Kidney (tissue), 14 donors: ENCODE measurements around the gene HAUS3. TPM values are rescaled to one million over a fixed set of nuclear protein-coding genes. Genes with fewer than 3 reads are reported as not detected.
"Not testable (repeated sequence)": the region's sequence is repeated elsewhere in the genome, so short reads cannot be mapped to it uniquely, and the experiment has no call there.

Experiments used
- DNase-seq, 5 donors: peaks; one replicate each; pipeline ENCODE4 v3.0.0-alpha.2; 2013 to 2020
- FAIRE-seq: peaks from 2 replicates; lab custom pipeline; 2012; peaks lifted over from hg19 to GRCh38; lab: Jason Lieb, UNC
- H3K27ac ChIP-seq, 2 donors: one replicate each; pipeline ENCODE4 v1.7.0; 2013; ENCODE audit warnings: low read depth in 2 of 2, low read length in 2 of 2, inconsistent platforms in 1 of 2
- H3K27me3 ChIP-seq: one replicate; pipeline ENCODE4 v1.7.1; 2013; ENCODE audit warnings: low read length, inconsistent platforms; ENCODE audit not compliant: control insufficient read depth, insufficient read depth
- H3K36me3 ChIP-seq, 3 donors: one replicate each; pipeline versions ENCODE4 v1.7.0 to v1.7.1; 2013; ENCODE audit warnings: low read length in 3 of 3, control low read depth in 1 of 3, inconsistent platforms in 1 of 3; ENCODE audit not compliant: insufficient read depth in 3 of 3, control insufficient read depth in 2 of 3
- H3K4me1 ChIP-seq, 3 donors: one replicate each; pipeline versions ENCODE4 v1.7.0 to v1.7.1; 2013; ENCODE audit warnings: low read length in 3 of 3, inconsistent platforms in 1 of 3, low read depth in 1 of 3; ENCODE audit not compliant: control insufficient read depth in 2 of 3, insufficient read depth in 2 of 3
- H3K4me3 ChIP-seq, 3 donors: one replicate each; pipeline versions ENCODE4 v1.7.0 to v1.8.1; 2013; ENCODE audit warnings: low read length in 3 of 3, control low read depth in 1 of 3, inconsistent platforms in 1 of 3
- H3K9ac ChIP-seq, 3 donors: one replicate each; pipeline versions ENCODE4 v1.7.0 to v1.7.1; 2013; ENCODE audit warnings: low read length in 3 of 3, control low read depth in 1 of 3, inconsistent platforms in 1 of 3
- H3K9me3 ChIP-seq, 3 donors: one replicate each; pipeline versions ENCODE4 v1.7.0 to v1.7.1; 2013; ENCODE audit warnings: low read length in 3 of 3, control low read depth in 1 of 3, inconsistent platforms in 1 of 3; ENCODE audit not compliant: control insufficient read depth in 2 of 3, insufficient read depth in 1 of 3
- CTCF ChIP-seq: IDR thresholded peaks from 3 replicates; pipeline ENCODE4 v1.5.1; 2012; ENCODE audit warnings: mild to moderate bottlenecking, moderate library complexity, borderline replicate concordance; ENCODE audit not compliant: insufficient read depth; ENCODE audit errors: extremely low read depth
- intact Hi-C: fragments of 100-400 bp; cut with DNase I; formaldehyde crosslinking; loops from one replicate; pipeline ENCODE4 v1.11.1; 2022
- polyA plus RNA-seq: library from polyadenylated mRNA; stranded (reverse); fragments of 350-450 nt; fragmentation: Illumina TruSeq; extraction: RNeasy Lipid Tissue Mini Kit (QIAGEN cat#74804); gene quantifications from one replicate; pipeline ENCODE4 v1.2.3, GENCODE V29; 2014; ENCODE audit warnings: low read depth, low replicate concordance; ENCODE audit not compliant: insufficient read depth
- total RNA-seq: library from RNA; stranded (reverse); fragmentation: NEBNext Ultra II Directional; extraction: Animal tissue kit (Norgen Biotek cat#: 25700); gene quantifications from one replicate; pipeline ENCODE4 v1.2.1, GENCODE V29; 2021
- donor health status: control.
- donor health status: control.
- donor health status: control.
- donor health status: control.
- donor health status: control.
- donor health status: DM: yes; HTN: yes; CAD: no.
- donor health status: Normal renal cell carcinoma (clear cell type).

Gene HAUS3
- total and polyA plus RNA-seq, 2 donors from 2014 or later = 4.1 to 12.1 TPM

GRCh38 chr4:2222838-2223237 is 19.1 kb downstream of the HAUS3 start:
- peak in 3 of 5 donors; percentile 23 to 70 (median 69) for DNase-seq
- Histone ChIP-seq H3K36me3 (peaks cover 0 to 2% (median 0%) of the 10 kb centered on the region in 3 donors), H3K9me3 (no peaks in the 10 kb centered on the region), H3K9ac (no peak overlapping the region), H3K4me1 (no peaks in the 10 kb centered on the region), H3K27me3 (no peaks in the 10 kb centered on the region), H3K4me3 (no peak overlapping the region), H3K27ac (no peak overlapping the region)
- TF ChIP-seq CTCF = no peak
- intact Hi-C loops = no loop called here
- FAIRE-seq = no peak

- DNase-seq, H3K27ac ChIP-seq, H3K27me3 ChIP-seq, FAIRE-seq, H3K9me3 ChIP-seq, intact Hi-C loops, H3K36me3 ChIP-seq, H3K4me3 ChIP-seq, H3K9ac ChIP-seq, H3K4me1 ChIP-seq: not testable (repeated sequence)
Observed at GRCh38 chr4:2221378-2221777, 20.5 kb downstream of the HAUS3 start.

GRCh38 chr4:2220016-2220630 is 21.8 kb downstream of the HAUS3 start:
- no peak for FAIRE-seq
- H3K27me3 ChIP-seq = no peaks in the 10 kb centered on the region
- peak; percentile 93 for TF ChIP-seq CTCF
- no peak overlapping the region for H3K27ac ChIP-seq
- H3K9ac ChIP-seq = no peak overlapping the region
- peaks cover 0 to 2% (median 0%) of the 10 kb centered on the region in 3 donors for H3K36me3 ChIP-seq
- no peak overlapping the region for H3K4me3 ChIP-seq
- no peaks in the 10 kb centered on the region for H3K9me3 ChIP-seq
- intact Hi-C loops = no loop called here
- DNase-seq = peak in 4 of 5 donors; percentile 75 to 80 (median 78)
- H3K4me1 ChIP-seq = no peaks in the 10 kb centered on the region

GRCh38 chr4:2219233-2219760 is 22.6 kb downstream of the HAUS3 start:
- intact Hi-C loops = no loop called here
- FAIRE-seq = no peak

More at GRCh38 chr4:2219233-2219760, 22.6 kb downstream of the HAUS3 start:
- no peaks in the 10 kb centered on the region for H3K9me3 ChIP-seq
- H3K27me3 ChIP-seq = no peaks in the 10 kb centered on the region
- DNase-seq = no peak
- no peak overlapping the region for H3K27ac ChIP-seq
- H3K36me3 ChIP-seq = peaks cover 0 to 2% (median 0%) of the 10 kb centered on the region in 3 donors
- H3K4me1 ChIP-seq = no peaks in the 10 kb centered on the region
- H3K9ac ChIP-seq = no peak overlapping the region
- H3K4me3 ChIP-seq = no peak overlapping the region
- TF ChIP-seq CTCF = no peak
